ENCODE data around the gene SNX25. TPM values are rescaled to one million over a fixed set of nuclear protein-coding genes. Genes with fewer than 3 reads are reported as not detected.

The SNX25 gene
- total RNA-seq, 4 donors from 2014 or later: 7.1 to 113 (median 20.9) TPM

- H3K4me3 ChIP-seq: no peak overlapping the region
- H3K9me3 ChIP-seq: no peaks in the 10 kb centered on the region
- H3K4me1 ChIP-seq: no peaks in the 10 kb centered on the region
- no peaks in the 10 kb centered on the region for H3K27me3 ChIP-seq
- intact Hi-C loops (cut with DNase I; ENCODE audit: low total_unique reads): no loop called here
- DNase-seq: no peak
- H3K36me3 ChIP-seq: no peaks in the 10 kb centered on the region
- TF ChIP-seq POLR2A (IDR thresholded peaks at IDR 0.05) (no peak), CTCF (IDR thresholded peaks at IDR 0.05) (no peak)
- H3K27ac ChIP-seq: no peak overlapping the region
These were observed 181.5 kb downstream of the SNX25 start for GRCh38 chr4:185390941-185391340.

GRCh38 chr4:185392156-185392555 is 182.8 kb downstream of the SNX25 start:
- TF ChIP-seq POLR2A (IDR thresholded peaks at IDR 0.05): no peak
- no peak for TF ChIP-seq CTCF (IDR thresholded peaks at IDR 0.05)
- intact Hi-C loops (cut with DNase I; ENCODE audit: low total_unique reads): no loop called here
- no peaks in the 10 kb centered on the region for H3K4me1 ChIP-seq

DNA sequence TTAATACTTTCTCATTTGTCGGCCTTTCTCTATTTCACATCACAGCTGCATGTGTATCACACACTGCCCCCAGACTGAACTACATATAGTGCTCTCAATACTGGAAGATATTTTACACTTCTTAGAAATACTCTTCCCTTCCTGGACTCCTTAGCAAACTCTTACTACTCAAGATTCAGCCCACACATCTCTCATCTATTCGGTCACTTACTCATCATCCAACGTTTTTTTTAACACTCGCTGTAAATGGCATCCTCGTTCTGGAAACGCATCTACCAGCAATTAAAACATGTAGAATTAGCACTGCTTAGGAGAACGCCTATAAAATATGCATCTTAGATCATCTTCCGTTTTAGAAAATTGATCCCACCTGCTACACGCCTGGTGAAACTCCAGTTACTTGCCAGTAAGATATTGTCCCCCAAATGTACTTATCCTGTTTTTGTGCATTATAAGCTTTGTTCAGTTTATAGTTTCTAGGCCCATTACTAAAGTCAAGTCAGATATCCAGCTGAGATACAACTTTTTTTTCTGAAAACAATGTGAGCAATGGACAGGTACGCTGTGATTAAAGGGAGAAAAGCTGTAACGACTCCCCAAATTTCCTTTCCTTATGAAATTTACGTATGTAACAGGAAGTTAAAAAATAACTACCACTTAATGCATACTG is 185.3 kb downstream of the SNX25 start:
- Histone ChIP-seq H3K27ac (peak overlapping the region; percentile 98 to 99), H3K9me3 (no peaks in the 10 kb centered on the region), H3K36me3 (no peaks in the 10 kb centered on the region), H3K4me1 (no peaks in the 10 kb centered on the region), H3K27me3 (no peaks in the 10 kb centered on the region), H3K4me3 (peak overlapping the region; percentile 82 to 92)
- DNase-seq: no peak
- intact Hi-C loops (cut with DNase I; ENCODE audit: low total_unique reads): no loop called here
- no peak for TF ChIP-seq CTCF (IDR thresholded peaks at IDR 0.05)
- TF ChIP-seq POLR2A (IDR thresholded peaks at IDR 0.05): no peak

More at GRCh38 chr4:185392156-185392555, 182.8 kb downstream of the SNX25 start:
- H3K4me3 ChIP-seq: no peak overlapping the region
- H3K36me3 ChIP-seq: no peaks in the 10 kb centered on the region
- H3K9me3 ChIP-seq: no peaks in the 10 kb centered on the region
- DNase-seq: no peak
- no peak overlapping the region for H3K27ac ChIP-seq
- H3K27me3 ChIP-seq: no peaks in the 10 kb centered on the region

- no peaks in the 10 kb centered on the region for H3K9me3 ChIP-seq
- no peaks in the 10 kb centered on the region for H3K4me1 ChIP-seq
- H3K36me3 ChIP-seq: no peaks in the 10 kb centered on the region
- H3K4me3 ChIP-seq: peak within 1 kb of the TSS; percentile 82 to 92
- intact Hi-C loops (cut with DNase I; ENCODE audit: low total_unique reads): no loop called here
- peak within 1 kb of the TSS; percentile 98 to 99 for H3K27ac ChIP-seq
- no peaks in the 10 kb centered on the region for H3K27me3 ChIP-seq
- TF ChIP-seq POLR2A (IDR thresholded peaks at IDR 0.05) (no peak), CTCF (IDR thresholded peaks at IDR 0.05) (no peak)
- DNase-seq: no peak
These were observed 186.0 kb downstream of the SNX25 start, which contains the start of gene LRP2BP for GRCh38 chr4:185395238-185395955. TSS of gene LRP2BP (minus strand) at chr4:185395924. CDS start at chr4:185378186, 17,738 bp downstream.
